ENCODE measurements around the gene ZNF398.

ZNF398 gene, protein sequence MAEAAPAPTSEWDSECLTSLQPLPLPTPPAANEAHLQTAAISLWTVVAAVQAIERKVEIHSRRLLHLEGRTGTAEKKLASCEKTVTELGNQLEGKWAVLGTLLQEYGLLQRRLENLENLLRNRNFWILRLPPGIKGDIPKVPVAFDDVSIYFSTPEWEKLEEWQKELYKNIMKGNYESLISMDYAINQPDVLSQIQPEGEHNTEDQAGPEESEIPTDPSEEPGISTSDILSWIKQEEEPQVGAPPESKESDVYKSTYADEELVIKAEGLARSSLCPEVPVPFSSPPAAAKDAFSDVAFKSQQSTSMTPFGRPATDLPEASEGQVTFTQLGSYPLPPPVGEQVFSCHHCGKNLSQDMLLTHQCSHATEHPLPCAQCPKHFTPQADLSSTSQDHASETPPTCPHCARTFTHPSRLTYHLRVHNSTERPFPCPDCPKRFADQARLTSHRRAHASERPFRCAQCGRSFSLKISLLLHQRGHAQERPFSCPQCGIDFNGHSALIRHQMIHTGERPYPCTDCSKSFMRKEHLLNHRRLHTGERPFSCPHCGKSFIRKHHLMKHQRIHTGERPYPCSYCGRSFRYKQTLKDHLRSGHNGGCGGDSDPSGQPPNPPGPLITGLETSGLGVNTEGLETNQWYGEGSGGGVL

DNA sequence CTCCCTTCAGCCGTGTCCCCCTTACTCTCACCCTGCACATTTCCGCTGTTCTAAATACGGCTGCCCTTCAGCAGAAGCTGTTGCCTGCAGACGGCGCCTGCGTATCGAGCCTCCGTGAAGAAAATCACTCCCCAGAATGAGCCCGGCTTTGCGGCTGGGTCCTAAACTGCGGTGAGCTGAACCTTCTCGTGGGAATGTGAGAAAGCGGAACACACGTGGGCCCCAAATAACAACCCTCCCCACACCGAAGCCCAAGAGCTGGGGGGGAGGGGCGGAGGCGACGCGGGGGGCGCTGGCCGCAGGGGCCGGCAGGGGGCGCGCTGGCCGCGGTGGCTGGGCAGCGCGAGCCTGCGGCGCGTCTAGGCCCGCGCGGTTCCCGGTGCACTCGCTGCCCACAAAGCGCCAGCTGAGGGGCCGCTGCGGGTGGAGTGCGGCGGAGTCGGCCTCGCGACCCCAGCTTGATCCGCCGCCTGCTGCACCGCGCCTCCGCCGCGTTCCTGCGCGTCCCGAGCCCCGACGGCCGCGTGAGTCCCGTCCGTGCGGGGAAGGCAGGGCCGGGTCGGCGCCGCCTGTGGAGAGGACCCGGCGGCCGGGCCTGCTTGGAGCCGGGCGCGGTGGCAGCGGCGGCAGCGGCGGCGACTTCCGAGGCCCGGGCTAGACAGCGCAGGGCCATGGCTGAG, at the start of gene ZNF398:
Gene ZNF398 (plus strand): TSS at position 382 of the 680 bp plus-strand sequence. CDS start 290 bp downstream, at position 672.
- TF ChIP-seq ZNF274 (IDR thresholded peaks at IDR 0.05; ENCODE audit: low read depth, low read length): no peak
- H3K4me3 ChIP-seq (ENCODE audit: low read length): peak within 1 kb of the TSS; percentile 89

DNA sequence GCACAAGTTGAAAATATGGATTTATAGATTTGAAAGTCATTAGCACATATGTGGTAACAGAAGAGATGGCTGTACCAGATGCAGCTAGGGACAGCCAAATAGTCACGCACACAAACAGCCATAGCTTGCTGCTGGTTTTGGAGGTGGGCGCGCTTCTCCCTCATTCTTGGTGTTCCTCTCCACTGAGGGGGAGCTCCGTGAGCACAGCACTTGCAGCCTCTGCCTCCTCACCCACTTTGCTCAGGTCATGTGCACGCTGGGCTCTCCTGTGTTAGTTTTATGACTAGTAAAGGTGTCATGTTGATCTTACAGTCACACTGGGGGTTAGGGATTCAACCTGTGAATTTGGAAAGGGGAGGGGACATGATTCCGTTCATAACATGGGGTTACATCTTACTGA, 48.2 kb upstream of the ZNF398 start:
- H3K4me3 ChIP-seq (ENCODE audit: low read length): no peak overlapping the region
- no peak for TF ChIP-seq ZNF274 (IDR thresholded peaks at IDR 0.05; ENCODE audit: low read depth, low read length)

DNA sequence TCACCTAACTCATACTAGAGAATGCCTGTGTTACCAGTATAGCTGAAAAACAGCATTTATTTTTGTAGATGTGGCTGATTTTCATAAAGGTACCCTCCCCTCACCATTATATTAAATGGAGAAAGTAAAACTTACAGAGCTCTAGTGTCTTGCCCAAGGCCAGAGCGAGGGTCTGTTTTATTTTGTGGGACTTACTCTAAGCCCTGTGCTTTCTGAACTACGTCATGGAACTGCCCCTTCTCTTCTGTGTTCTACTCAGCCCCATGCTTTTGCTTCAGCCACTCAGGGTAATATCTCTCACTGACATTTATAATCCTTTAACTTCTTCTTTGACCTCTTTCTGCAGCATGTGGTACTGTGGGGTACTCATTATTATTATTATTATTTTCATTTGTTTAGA, 46.4 kb upstream of the ZNF398 start:
- no peak for TF ChIP-seq ZNF274 (IDR thresholded peaks at IDR 0.05; ENCODE audit: low read depth, low read length)

DNA sequence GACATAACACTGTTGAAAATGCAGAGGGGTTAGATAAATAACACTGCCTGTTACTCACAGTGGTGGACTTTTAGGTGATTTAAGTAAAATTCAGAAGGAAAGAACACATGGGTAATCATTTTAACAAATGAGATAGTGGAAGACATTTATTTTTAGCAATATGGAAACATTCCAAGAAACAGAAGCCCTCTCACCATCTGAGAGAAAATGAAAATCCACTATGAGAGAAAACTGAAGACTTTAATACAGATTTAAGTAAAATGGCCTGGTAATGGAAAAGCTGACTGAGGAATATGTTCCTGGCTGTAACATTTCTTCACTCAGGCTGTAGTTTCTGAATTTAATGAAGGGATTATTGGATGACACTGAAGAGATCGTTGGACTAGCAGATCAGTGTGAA, 44.6 kb upstream of the ZNF398 start:
- no peak overlapping the region for H3K4me3 ChIP-seq (ENCODE audit: low read length)
- no peak for TF ChIP-seq ZNF274 (IDR thresholded peaks at IDR 0.05; ENCODE audit: low read depth, low read length)

More for the DNA sequence above, 46.4 kb upstream of the ZNF398 start:
- H3K4me3 ChIP-seq (ENCODE audit: low read length): no peak overlapping the region

DNA sequence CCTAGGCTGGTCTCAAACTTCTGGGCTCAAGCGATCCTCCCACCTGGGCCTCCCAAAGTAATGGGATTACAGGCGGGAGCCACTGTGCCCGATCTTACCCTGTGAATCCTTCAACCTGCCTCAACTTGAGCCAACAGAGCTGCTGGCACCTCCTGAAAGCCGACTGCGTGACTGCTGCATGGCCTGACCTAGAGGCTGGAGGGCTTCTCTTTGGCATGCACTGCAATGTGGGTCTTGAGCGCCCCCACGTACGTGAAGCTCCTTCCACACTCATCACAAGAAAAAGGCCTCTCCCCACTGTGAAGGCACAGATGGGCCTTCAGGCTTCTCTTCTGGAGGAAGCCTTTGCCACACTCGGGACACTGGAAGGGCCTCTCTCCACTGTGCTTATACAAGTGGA, 43.8 kb upstream of the ZNF398 start:
- no peak overlapping the region for H3K4me3 ChIP-seq (ENCODE audit: low read length)
- no peak for TF ChIP-seq ZNF274 (IDR thresholded peaks at IDR 0.05; ENCODE audit: low read depth, low read length)

DNA sequence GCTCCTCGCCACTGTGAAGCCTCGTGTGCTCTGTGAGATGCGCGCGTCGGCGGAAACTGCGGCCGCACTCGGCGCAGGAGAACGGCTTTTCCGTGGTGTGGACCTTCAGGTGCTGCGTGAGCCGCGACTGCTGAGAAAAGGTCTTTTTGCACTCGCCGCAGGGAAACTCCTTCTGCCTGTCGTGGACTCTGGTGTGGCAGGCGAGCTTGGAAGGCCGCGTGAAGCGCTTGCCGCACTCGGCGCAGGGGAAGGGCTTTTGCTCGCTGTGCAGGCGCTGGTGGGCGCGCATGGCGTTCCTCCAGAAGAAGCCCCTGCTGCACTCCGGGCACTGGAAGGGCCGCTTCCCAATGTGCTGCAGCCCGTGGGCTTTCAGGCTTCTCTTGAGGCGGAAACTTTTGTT, 43.0 kb upstream of the ZNF398 start:
- no peak overlapping the region for H3K4me3 ChIP-seq (ENCODE audit: low read length)
- TF ChIP-seq ZNF274 (IDR thresholded peaks at IDR 0.05; ENCODE audit: low read depth, low read length): no peak

DNA sequence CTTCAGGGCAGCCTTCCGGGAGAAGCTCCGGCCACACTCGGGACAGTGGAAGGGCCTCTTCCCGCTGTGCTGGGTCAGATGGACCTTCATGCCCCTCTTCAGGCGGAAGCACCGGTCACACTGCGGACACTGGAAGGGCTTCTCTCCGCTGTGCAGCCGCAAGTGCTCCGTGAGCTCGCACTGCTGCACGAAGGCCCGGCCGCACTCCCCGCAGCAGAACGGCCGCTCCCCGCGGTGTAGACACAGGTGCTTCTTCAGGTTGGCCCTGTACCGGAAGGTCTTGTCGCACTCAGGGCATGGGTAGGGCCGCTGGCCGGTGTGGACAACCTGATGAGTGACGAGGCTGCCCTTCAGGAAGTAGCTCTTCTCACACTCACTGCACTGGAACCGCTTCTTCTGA, 42.5 kb upstream of the ZNF398 start:
- TF ChIP-seq ZNF274 (IDR thresholded peaks at IDR 0.05; ENCODE audit: low read depth, low read length): no peak
- no peak overlapping the region for H3K4me3 ChIP-seq (ENCODE audit: low read length)

DNA sequence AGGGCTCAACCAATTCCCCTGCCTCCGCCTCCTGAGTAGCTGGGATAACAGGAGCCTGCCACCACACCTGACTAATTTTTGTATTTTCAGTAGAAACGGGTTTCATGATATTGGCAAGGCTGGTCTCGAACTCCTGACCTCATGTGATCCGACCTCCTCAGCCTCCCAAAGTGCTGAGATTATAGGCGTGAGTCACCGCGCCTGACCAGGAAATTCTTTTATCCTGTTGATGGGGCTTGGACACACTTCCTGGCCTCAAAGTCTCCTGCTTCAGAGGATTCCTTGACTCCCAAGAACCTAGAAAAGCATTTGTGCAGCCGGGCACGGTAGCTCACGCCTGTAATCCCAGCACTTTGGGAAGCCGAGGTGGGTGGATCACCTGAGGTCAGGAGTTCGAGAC, 37.3 kb upstream of the ZNF398 start:
- no peak for TF ChIP-seq ZNF274 (IDR thresholded peaks at IDR 0.05; ENCODE audit: low read depth, low read length)
- no peak overlapping the region for H3K4me3 ChIP-seq (ENCODE audit: low read length)

DNA sequence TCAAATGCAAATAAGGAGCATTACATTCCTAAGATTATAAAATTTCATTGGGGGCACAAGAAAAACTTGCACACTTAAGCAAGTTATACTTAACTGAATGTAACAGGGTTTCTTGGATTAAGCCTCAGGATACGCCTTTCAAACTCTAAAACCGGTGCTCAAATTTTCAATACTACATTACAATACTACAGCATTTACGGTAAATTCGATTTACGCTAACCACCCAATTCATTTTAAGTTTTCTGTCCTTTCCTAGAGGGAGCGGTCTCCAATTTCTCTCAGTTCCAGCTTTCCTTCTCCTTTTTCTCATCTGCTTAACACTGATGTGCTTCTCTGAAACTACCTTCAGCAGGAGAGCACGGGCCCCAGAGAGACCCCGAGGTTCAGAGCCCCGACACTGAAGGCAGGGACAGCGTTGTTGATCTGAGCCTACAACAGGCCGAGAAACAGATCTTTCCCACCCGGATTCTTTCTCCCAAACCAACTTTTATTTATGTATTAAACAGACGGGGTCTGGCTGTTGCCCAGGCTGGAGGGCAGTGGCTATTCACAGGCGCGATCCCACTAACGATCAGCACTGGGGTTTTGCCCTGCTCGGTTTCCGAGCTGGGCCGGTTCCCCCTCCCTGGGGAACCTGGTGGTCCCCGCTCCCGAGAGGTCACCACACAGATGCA, 21.9 kb upstream of the ZNF398 start:
- no peak for TF ChIP-seq ZNF274 (IDR thresholded peaks at IDR 0.05; ENCODE audit: low read depth, low read length)
- peak overlapping the region; percentile 92 for H3K4me3 ChIP-seq (ENCODE audit: low read length)

DNA sequence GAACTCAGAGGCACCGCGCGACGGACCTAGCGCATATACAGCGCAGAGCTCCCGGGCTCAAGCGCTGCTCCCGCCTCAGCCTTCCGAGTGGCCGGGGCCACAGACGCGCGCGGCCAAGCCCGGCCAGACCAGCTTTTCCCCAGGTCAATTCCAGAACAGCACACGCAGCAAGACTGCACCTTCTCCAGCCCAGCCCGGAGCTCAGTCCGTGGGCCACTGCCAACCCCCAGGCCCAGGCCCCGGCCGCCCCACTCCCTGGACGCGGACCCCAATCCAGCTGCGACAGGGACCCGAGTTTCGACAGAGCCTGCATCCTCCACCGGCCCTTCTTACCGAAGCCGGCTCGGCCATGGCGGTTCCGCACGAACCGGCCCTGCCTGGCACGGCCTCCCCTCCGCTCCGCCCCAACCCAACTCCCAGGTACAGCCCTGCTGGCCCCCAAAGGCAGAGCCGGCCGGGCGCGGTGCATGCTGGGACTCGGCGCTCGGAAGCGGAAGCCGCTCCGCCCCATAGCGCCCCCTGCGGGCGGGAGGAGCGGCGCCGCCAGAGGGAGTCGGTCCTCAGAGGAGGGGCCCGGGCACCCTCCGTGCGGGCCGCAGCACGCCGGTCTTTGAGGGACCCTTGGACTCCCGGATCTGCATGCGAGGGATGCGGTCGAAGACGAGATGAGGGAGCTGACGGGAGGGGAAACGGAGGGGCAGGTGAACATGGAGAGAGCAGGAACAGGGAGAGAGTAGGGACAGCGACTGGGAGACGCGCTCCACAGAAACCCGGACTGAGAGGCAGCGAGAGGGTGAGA, 21.2 kb upstream of the ZNF398 start, which contains the start of gene ZNF425:
Gene ZNF425 (minus strand): TSS at position 462 of the 799 bp plus-strand sequence. CDS start 111 bp downstream, at position 351.
- TF ChIP-seq ZNF274 (IDR thresholded peaks at IDR 0.05; ENCODE audit: low read depth, low read length): no peak
- H3K4me3 ChIP-seq (ENCODE audit: low read length): peak within 1 kb of the TSS; percentile 92

DNA sequence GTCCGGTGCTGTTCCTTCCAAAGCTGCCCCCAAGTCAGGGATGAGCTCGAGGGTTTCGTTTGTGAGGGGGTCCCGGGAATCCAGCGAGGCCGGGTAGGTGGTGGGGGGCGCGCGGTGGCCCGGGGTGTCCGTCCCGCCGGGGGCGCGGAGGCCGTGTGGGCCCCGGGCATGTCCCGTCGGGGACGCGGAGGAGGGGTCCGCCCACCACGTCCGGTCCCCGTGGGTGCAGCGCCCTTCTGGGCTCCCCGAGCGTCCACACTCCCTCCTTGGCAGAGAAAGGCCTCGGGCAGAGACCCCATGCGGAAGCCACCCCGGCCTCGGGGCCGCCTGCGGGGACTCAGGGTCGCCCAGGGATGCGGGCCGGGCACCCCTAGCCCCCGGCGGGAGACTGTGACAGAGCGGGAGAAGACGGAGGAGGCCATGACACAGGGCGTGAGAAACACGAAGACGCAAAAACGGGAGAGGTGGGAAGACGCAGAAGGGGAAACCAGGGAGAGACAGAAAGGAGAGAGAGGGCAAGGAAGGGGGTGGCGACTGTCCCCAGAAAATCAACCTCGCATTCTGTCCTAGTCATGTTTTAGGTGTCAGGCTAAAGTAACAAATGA, 20.5 kb upstream of the ZNF398 start:
- peak overlapping the region; percentile 92 for H3K4me3 ChIP-seq (ENCODE audit: low read length)
- TF ChIP-seq ZNF274 (IDR thresholded peaks at IDR 0.05; ENCODE audit: low read depth, low read length): no peak

DNA sequence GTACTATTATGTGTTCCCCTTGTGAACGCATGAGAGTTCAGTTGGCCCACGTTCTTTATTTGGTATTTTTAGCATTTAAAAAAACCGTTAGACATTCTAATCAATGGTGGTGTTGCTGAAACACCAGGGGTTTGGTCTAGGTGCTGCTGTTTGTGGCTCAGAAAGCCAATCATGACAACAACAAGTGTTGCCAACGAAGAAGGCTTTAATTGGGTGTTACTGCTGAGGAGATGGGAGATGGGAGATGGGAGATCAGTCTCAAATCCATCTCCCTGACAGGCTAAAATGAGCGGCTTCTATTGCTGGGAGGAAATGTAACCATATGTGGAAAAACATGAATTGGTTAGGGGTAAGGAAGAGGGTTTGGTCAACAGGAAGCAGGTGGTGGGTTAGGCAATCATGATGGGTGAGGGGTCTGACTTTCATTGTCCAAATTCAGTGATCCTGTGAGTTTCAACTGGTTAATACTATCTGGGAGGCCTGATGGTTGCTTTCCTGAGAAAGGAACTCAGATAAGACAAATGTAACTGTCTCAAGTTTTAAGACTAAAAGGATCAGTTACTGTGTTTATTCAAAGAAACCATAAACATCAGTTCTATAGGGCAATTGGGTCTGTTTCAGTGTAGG, 16.6 kb upstream of the ZNF398 start:
- no peak overlapping the region for H3K4me3 ChIP-seq (ENCODE audit: low read length)

More for the DNA sequence above, 16.6 kb upstream of the ZNF398 start:
- TF ChIP-seq ZNF274 (IDR thresholded peaks at IDR 0.05; ENCODE audit: low read depth, low read length): no peak

Measured in GM08714 (cell line).